Endothelial cell of umbilical vein (primary cell): ENCODE measurements around the gene CCL1. TPM values are rescaled to one million over a fixed set of nuclear protein-coding genes. Genes with fewer than 3 reads are reported as not detected.

ENCODE experiments used
- BruUV-seq: library from RNA; stranded (reverse); fragments of 400-500 nt; replicated peaks from 2 replicates; lab custom pipeline; 2021; lab: Mats Ljungman, UMichigan
- CTCF ChIA-PET: fragments of 300-600, 350-600 bp; sonication (Branson Sonifier 250); formaldehyde crosslinking; loops from one replicate; lab custom pipeline; 2021; ENCODE audit warnings: antibody characterized with exemption, inconsistent platforms; lab: Charles Lee
- POLR2A ChIA-PET: fragments of 300-600, 350-600 bp; sonication (Branson Sonifier 250); formaldehyde crosslinking; loops from one replicate; lab custom pipeline; 2021; ENCODE audit warnings: antibody characterized with exemption, inconsistent platforms; lab: Charles Lee
- DNase-seq: peaks from one replicate; pipeline ENCODE4 v3.0.0-alpha.2; 2011; ENCODE audit warnings: low read depth, low spot score
- FAIRE-seq: peaks from 2 replicates; lab custom pipeline; 2011; peaks lifted over from hg19 to GRCh38; lab: Jason Lieb, UNC
- H2AFZ ChIP-seq: 2 replicates; pipeline ENCODE4 v1.6.0; 2012; ENCODE audit warnings: low read depth, low read length, control low read depth, inconsistent platforms
- H3K27ac ChIP-seq: 2 replicates; pipeline ENCODE4 v1.5.1; 2011; ENCODE audit warnings: low read depth, mild to moderate bottlenecking, control low read depth, low read length, moderate library complexity; ENCODE audit not compliant: insufficient read depth
- H3K27me3 ChIP-seq, 2 experiments: 2 replicates each; pipeline versions ENCODE4 v1.6.0 to v1.6.1; 2011; ENCODE audit warnings: low read length in 2 of 2, mixed read lengths in 1 of 2; ENCODE audit not compliant: control insufficient read depth in 2 of 2, insufficient read depth in 2 of 2
- H3K36me3 ChIP-seq, 2 experiments: 2 replicates in 1 of 2; 3 replicates in 1 of 2; pipeline ENCODE4 v1.5.1; 2011; ENCODE audit warnings: low read length in 2 of 2, mild to moderate bottlenecking in 1 of 2, moderate library complexity in 1 of 2; ENCODE audit not compliant: control insufficient read depth in 2 of 2, insufficient read depth in 2 of 2; ENCODE audit errors: extremely low read depth in 1 of 2
- H3K4me1 ChIP-seq: 3 replicates; pipeline ENCODE4 v1.5.1; 2011; ENCODE audit warnings: mild to moderate bottlenecking, low read length; ENCODE audit not compliant: control insufficient read depth, insufficient read depth; ENCODE audit errors: extremely low read depth
- H3K4me2 ChIP-seq: 2 replicates; pipeline ENCODE4 v1.6.1; 2011; ENCODE audit warnings: low read length, control low read depth, mixed read lengths; ENCODE audit not compliant: insufficient read depth
- H3K4me3 ChIP-seq, 3 experiments: fragments of 200-600 bp in 1 of 3; sonication (generic), shearing (Covaris generic) in 1 of 3; replicated peaks in 1 of 3; 2 replicates each; pipeline ENCODE4 v1.5.1; 2011 to 2016; ENCODE audit warnings: control low read depth in 3 of 3, low read length in 3 of 3, mild to moderate bottlenecking in 2 of 3, inconsistent platforms in 1 of 3, low read depth in 1 of 3, moderate library complexity in 1 of 3; ENCODE audit not compliant: insufficient read depth in 1 of 3
- H3K79me2 ChIP-seq: 2 replicates; pipeline ENCODE4 v1.6.0; 2012; ENCODE audit warnings: low read length, inconsistent platforms; ENCODE audit not compliant: control insufficient read depth, insufficient read depth
- H3K9ac ChIP-seq: replicated peaks from 2 replicates; pipeline ENCODE3; 2011; ENCODE audit warnings: low read length, control low read depth; ENCODE audit not compliant: insufficient read depth; ENCODE audit errors: extremely low read depth
- H3K9me1 ChIP-seq: replicated peaks from 3 replicates; pipeline ENCODE4 v1.6.0; 2011; ENCODE audit warnings: mild to moderate bottlenecking, low read length; ENCODE audit not compliant: control insufficient read depth, insufficient read depth; ENCODE audit errors: extremely low read depth
- H3K9me3 ChIP-seq: replicated peaks from 2 replicates; pipeline ENCODE4 v1.5.1; 2012; ENCODE audit warnings: low read length, inconsistent platforms; ENCODE audit not compliant: control insufficient read depth, insufficient read depth
- H4K20me1 ChIP-seq: replicated peaks from 2 replicates; pipeline ENCODE3; 2011; ENCODE audit warnings: mild to moderate bottlenecking, low read length; ENCODE audit not compliant: control insufficient read depth, insufficient read depth; ENCODE audit errors: extremely low read depth
- EZH2 ChIP-seq: IDR thresholded peaks from 2 replicates; pipeline ENCODE4 v1.6.1; 2012; ENCODE audit warnings: borderline replicate concordance, low read depth, mild to moderate bottlenecking, moderate library complexity, low read length, inconsistent platforms; ENCODE audit not compliant: severe bottlenecking
- FOS ChIP-seq: IDR thresholded peaks from 2 replicates; pipeline ENCODE4 v1.6.1; 2011; ENCODE audit warnings: mild to moderate bottlenecking, low read length, moderate library complexity, borderline replicate concordance; ENCODE audit not compliant: insufficient read depth
- GATA2 ChIP-seq: IDR thresholded peaks from 2 replicates; pipeline ENCODE4 v1.7.0; 2011; ENCODE audit warnings: low read depth, mild to moderate bottlenecking, moderate library complexity, mixed read lengths, low read length; ENCODE audit not compliant: insufficient read length, insufficient read depth
- JUN ChIP-seq: IDR thresholded peaks from 2 replicates; pipeline ENCODE4 v1.6.1; 2011; ENCODE audit warnings: borderline replicate concordance, low read depth; ENCODE audit not compliant: insufficient read length, insufficient read depth
- MYC ChIP-seq: IDR thresholded peaks from one replicate; pipeline ENCODE4 v1.6.1; 2011; ENCODE audit warnings: mild to moderate bottlenecking, low read depth, low read length
- POLR2A ChIP-seq: IDR thresholded peaks from 2 replicates; pipeline ENCODE4 v1.6.1; 2012; ENCODE audit warnings: low read depth, mild to moderate bottlenecking, control low read depth, low read length
- POLR2AphosphoS5 ChIP-seq: IDR thresholded peaks from 2 replicates; pipeline ENCODE4 v1.6.1; 2012; ENCODE audit warnings: low read depth, mild to moderate bottlenecking, control low read depth, low read length, moderate library complexity; ENCODE audit not compliant: insufficient read depth
- dilution Hi-C: fragments of 300-500 bp; cut with MboI; formaldehyde crosslinking; loops from one replicate; pipeline ENCODE4 v1.15.0; 2019; ENCODE audit warnings: low sequenced_read_pairs; ENCODE audit not compliant: extremely low pct_ligation_motif_present
- intact Hi-C: fragments of 100-400 bp; cut with micrococcal nuclease; formaldehyde crosslinking; loops from one replicate; pipeline ENCODE4 v1.10.0; 2022
- polyA plus RNA-seq, 4 experiments: library from polyadenylated mRNA; depleted of rRNA in 3 of 4; stranded (reverse) in 3 of 4; unstranded in 1 of 4; fragments of >200 nt; gene quantifications; 2 replicates each; pipeline versions ENCODE4 v1.2.1 to v1.2.3, GENCODE V29; 2011 to 2012; ENCODE audit warnings: missing spikeins in 1 of 4
- total RNA-seq: library from RNA; stranded (reverse); gene quantifications from 2 replicates; pipeline ENCODE4 v1.2.3, GENCODE V29; 2021
- TF ChIP-seq, protein P1 (sequence below): IDR thresholded peaks from 2 replicates; pipeline ENCODE4 v1.6.1; 2011; ENCODE audit not compliant: insufficient read depth, insufficient read length
- TF ChIP-seq, protein P2 (sequence below), 2 donors: IDR thresholded peaks; 1 replicate in 1 of 2; 2 replicates in 1 of 2; pipeline ENCODE4 v1.5.1; 2011; ENCODE audit warnings: low read length in 2 of 2, mild to moderate bottlenecking in 2 of 2, moderate library complexity in 2 of 2, control low read depth in 1 of 2, inconsistent platforms in 1 of 2, low read depth in 1 of 2; ENCODE audit not compliant: insufficient read depth in 1 of 2; ENCODE audit errors: extremely low read depth in 1 of 2

The CCL1 gene
- total and polyA plus RNA-seq, 2 donors (not counting 3 experiments of a cell fraction or from before 2014, with no cell fraction given) = not detected

DNA sequence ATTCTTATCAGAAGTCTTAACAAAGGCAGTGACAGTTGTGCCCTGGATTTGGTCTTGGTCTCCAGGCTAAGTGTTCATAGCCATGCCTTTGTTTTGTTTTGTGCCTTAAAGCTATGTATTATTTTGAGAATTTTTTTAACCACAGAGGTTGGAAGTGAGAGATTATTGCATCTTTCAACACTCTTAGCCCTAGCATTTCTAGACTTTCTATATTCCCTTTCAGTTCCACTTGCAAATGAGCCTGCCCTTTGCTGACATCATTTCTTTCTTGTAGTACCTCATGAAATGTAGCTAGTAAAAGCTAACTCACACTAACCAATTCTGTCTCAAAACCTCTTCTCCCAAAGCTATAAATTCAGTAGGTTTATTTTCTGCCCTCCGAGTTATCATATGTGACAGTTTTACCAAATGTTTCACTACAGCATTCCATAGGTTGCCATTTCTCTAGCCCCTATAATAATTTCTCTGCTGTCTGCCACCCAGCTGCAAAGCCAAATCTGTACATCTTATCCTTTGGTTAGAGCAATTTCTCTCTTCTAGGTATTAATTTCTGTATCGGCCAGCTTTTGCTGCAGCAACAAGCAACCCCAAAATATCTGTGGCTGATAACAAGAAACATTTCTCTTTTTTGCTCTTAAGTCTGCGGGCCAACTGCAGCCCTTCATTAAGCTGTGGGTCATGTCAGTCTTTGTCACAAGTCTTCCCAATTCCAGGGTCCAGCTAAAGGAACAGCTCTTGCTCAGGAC lies 14.2 kb upstream of the CCL1 start:
- dilution Hi-C loops = no loop called here
- Histone ChIP-seq H4K20me1 (no peaks in the 10 kb centered on the region), H3K9ac (no peak overlapping the region), H3K9me3 (no peaks in the 10 kb centered on the region), H3K27ac (no peak overlapping the region), H2AFZ (no peak overlapping the region), H3K36me3 (no peaks in the 10 kb centered on the region), H3K9me1 (no peaks in the 10 kb centered on the region), H3K4me2 (no peak overlapping the region), H3K27me3 (peaks cover 0 to 2% of the 10 kb centered on the region in 2 experiments), H3K79me2 (no peaks in the 10 kb centered on the region), H3K4me3 (no peak overlapping the region), H3K4me1 (peaks cover 4% of the 10 kb centered on the region)
- no peak for DNase-seq
- intact Hi-C loops = no loop called here
- no peak for FAIRE-seq
- BruUV-seq = no TSS peak
- ChIA-PET CTCF (interaction anchor here (1.1 to 1.5 kb wide), 4 partner anchors 10 to 177 kb away, joined by 3 to 6 read pairs (median 4); no protein-coding TSS in a partner anchor), POLR2A (no interaction called here)
- no peak for TF ChIP-seq FOS

DNA sequence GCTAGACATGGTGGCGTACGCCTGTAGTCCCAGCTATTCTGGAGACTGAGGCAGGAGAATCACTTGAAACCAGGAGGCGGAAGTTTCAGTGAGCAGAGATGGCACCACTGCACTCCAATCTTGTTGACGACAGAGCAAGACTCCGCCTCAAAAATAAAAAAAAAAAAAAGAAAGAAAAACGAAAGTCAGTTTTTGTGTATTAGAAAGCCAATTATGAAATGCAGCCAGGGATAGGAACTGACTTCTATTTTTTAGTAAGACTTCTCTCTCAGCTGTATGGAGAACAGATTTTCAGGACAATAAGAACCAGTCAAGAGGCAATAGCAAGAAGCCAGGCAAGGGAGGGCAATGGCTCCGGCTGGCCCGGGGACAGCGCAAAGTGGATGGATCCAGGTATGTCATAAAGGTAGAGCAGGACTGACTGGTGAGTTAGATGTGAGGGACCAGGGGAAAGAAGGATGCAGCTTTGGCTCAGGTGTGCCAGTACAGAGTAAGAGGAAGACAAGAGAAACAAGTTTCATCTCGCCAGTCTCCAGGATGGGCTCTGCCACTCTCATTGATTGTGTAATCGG lies 12.5 kb upstream of the CCL1 start:
- Histone ChIP-seq H3K27ac (no peak overlapping the region), H3K9me3 (no peaks in the 10 kb centered on the region), H3K9ac (no peak overlapping the region), H3K27me3 (peaks cover 0 to 2% of the 10 kb centered on the region in 2 experiments), H2AFZ (no peak overlapping the region), H3K4me2 (no peak overlapping the region), H3K4me3 (no peak overlapping the region), H3K79me2 (no peaks in the 10 kb centered on the region), H3K4me1 (no peaks in the 10 kb centered on the region), H4K20me1 (no peaks in the 10 kb centered on the region), H3K36me3 (no peaks in the 10 kb centered on the region), H3K9me1 (no peaks in the 10 kb centered on the region)
- TF ChIP-seq, protein P1, sequence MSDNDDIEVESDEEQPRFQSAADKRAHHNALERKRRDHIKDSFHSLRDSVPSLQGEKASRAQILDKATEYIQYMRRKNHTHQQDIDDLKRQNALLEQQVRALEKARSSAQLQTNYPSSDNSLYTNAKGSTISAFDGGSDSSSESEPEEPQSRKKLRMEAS = no peak
- TF ChIP-seq, protein P2, sequence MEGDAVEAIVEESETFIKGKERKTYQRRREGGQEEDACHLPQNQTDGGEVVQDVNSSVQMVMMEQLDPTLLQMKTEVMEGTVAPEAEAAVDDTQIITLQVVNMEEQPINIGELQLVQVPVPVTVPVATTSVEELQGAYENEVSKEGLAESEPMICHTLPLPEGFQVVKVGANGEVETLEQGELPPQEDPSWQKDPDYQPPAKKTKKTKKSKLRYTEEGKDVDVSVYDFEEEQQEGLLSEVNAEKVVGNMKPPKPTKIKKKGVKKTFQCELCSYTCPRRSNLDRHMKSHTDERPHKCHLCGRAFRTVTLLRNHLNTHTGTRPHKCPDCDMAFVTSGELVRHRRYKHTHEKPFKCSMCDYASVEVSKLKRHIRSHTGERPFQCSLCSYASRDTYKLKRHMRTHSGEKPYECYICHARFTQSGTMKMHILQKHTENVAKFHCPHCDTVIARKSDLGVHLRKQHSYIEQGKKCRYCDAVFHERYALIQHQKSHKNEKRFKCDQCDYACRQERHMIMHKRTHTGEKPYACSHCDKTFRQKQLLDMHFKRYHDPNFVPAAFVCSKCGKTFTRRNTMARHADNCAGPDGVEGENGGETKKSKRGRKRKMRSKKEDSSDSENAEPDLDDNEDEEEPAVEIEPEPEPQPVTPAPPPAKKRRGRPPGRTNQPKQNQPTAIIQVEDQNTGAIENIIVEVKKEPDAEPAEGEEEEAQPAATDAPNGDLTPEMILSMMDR (IDR thresholded peaks at IDR 0.05; ENCODE audit: extremely low read depth in 1 of 2, insufficient read depth in 1 of 2, low read depth in 1 of 2, low read length in 2 of 2) = no peak
- TF ChIP-seq GATA2 (no peak), EZH2 (no peak), POLR2AphosphoS5 (no peak), MYC (no peak), POLR2A (no peak), FOS (no peak), JUN (no peak)
- DNase-seq (no peak), FAIRE-seq (no peak)
- POLR2A ChIA-PET = no interaction called here
- CTCF ChIA-PET = no interaction called here
- BruUV-seq = no TSS peak
- intact Hi-C loops = no loop called here
- dilution Hi-C loops = no loop called here
